HFF-Myc (cell line): ENCODE data around the gene ZCCHC14.

Experiments
- DNase-seq: peaks from one replicate; pipeline ENCODE4 v3.0.0-alpha.2; 2011; ENCODE audit warnings: low read depth; ENCODE audit errors: extremely low read depth
- H3K4me3 ChIP-seq: replicated peaks from 2 replicates; pipeline ENCODE4 v1.5.1; 2011; ENCODE audit warnings: low read depth, mild to moderate bottlenecking, control low read depth, low read length
- CTCF ChIP-seq: IDR thresholded peaks from 2 replicates; pipeline ENCODE4 v1.5.1; 2012; ENCODE audit warnings: mild to moderate bottlenecking, low read depth, low read length, control low read depth; ENCODE audit errors: missing control alignments

ZCCHC14 gene

DNA sequence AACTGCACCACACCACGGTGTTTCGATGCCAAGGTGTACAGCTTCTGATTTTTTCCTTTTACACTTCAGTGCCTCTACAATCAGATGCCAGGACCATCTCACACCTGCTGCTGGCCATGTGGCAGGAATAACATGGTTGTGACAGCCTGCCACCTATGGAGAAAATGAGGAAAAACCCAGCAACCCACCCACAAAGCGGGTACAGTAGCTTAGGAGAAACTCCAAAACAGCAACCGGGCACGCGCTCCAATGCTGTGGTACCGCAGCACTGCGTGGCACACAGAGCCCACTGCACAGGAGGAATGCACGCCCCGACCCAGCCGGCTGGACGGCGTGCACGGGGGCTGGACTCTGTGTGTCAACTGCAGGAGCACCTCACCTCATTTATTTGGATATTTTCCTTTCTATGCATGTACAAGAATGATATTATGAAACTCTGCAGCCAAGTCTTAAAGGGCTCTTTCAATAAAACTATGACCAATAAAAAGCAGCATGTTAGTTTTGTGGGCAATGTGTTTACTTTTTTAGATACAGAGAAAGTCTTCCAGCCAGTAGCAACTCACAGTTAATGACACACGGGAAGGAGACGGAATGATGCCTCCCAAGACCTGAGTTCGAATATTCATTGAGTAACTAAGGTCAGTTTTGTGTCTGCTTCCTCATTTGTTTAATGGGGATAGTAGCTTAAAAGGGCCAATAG, 54.8 kb downstream of the ZCCHC14 start:
- no peak for TF ChIP-seq CTCF
- H3K4me3 ChIP-seq = no peak overlapping the region
- DNase-seq = no peak

DNA sequence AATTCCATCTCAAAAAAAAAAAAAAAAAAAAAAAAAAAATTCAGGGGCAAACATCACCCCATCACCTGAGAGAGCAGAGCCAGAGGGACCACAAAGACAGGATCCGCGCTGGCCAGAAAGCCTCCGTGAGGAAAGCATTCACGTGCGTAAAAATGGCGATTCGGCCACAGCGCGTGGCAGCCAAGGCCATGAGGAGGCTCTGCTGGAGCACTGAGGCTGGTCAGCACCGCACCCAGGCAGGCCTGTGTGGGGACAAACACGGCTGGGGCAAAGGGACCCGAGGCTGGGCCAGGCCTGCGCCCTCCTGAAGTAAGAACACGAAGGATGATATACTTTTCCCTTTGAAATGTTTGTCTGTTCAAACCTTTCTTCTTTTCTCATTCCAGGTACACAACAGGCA, 55.5 kb downstream of the ZCCHC14 start:
- no peak for DNase-seq
- TF ChIP-seq CTCF = no peak
- no peak overlapping the region for H3K4me3 ChIP-seq

DNA sequence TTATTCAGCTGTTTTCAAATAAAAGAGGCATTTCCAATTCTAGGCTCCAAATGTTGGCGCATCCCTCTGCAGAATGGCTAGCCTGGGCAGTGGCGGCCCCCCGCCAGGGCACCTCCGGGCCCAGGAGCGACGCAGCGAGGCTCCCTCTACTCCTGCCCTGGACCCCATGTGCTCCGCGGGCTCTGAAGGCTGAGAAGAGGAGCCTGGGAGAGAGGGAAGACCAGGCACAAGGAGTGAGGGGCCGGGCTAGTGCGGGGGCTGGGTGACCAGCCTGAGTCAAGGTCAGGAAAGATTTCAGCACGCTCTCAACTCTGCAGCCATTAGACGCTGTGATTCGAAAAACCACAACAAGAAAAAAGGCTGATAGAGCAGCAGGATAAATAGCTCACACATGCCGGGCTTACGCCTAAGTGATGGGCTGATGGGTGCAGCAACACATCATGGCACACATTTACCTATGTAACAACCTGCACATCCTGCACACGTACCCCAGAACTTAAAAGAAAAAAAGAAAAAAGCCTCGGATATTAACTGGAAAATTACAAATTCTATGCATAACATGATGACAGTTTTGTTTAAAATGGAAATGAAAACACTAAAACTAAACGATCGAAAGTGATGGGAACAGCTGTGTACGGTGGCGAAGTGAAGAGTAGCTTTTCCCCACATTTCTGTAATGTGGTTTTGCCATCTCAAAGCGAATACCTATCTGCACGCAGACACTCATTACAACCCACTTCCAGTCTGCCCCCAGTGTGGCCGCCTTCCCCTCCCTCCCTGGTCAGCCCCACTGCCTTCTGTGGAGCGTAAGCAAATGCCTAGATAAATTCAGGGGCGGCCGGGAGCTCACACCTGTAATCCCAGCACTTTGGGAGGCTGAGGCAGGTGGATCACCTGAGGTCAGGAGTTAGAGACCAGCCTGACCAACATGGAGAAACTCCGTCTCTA, 56.3 kb downstream of the ZCCHC14 start:
- no peak for TF ChIP-seq CTCF
- peak overlapping the region; percentile 34 for H3K4me3 ChIP-seq
- DNase-seq = peak; percentile 59

GRCh38 chr16:87435372-87436224, 57.2 kb downstream of the ZCCHC14 start:
- peak; percentile 86 for DNase-seq
- H3K4me3 ChIP-seq = peak overlapping the region; percentile 34
- TF ChIP-seq CTCF = no peak

- TF ChIP-seq CTCF = no peak
- H3K4me3 ChIP-seq = no peak overlapping the region
- no peak for DNase-seq
These were observed 58.6 kb downstream of the ZCCHC14 start for GRCh38 chr16:87434146-87434667.

- TF ChIP-seq CTCF = no peak
- DNase-seq = no peak
These were observed 60.4 kb downstream of the ZCCHC14 start for GRCh38 chr16:87432330-87432915.

More at GRCh38 chr16:87432330-87432915, 60.4 kb downstream of the ZCCHC14 start:
- H3K4me3 ChIP-seq = no peak overlapping the region
